K562 (cell line): ENCODE measurements around the gene POLR3A.

Experiments
- CBX2 ChIP-seq: fragments of 200-600 bp; sonication (generic); IDR thresholded peaks from one replicate; pipeline ENCODE4 v1.6.1; 2012; ENCODE audit warnings: mild to moderate bottlenecking, low read length, inconsistent platforms; ENCODE audit not compliant: insufficient read depth, poor library complexity, severe bottlenecking
- CBX3 ChIP-seq, 2 experiments: IDR thresholded peaks; 1 replicate in 1 of 2; 2 replicates in 1 of 2; pipeline ENCODE4 v1.6.1; 2012; ENCODE audit warnings: inconsistent platforms in 2 of 2, low read length in 2 of 2, borderline replicate concordance in 1 of 2, control low read depth in 1 of 2
- EZH2 ChIP-seq: IDR thresholded peaks from 2 replicates; pipeline ENCODE4 v1.6.1; 2012; ENCODE audit warnings: low read depth, mild to moderate bottlenecking, inconsistent platforms, low read length, borderline replicate concordance
- GABPB1 ChIP-seq: sonication (generic); formaldehyde crosslinking; IDR thresholded peaks from 2 replicates; pipeline ENCODE4 v1.8.0; 2022; ENCODE audit warnings: mild to moderate bottlenecking, missing genetic modification reagents
- HDAC6 ChIP-seq: IDR thresholded peaks from 2 replicates; pipeline ENCODE4 v1.6.1; 2012; ENCODE audit warnings: low read depth, mild to moderate bottlenecking, control low read depth, inconsistent platforms, low read length, moderate library complexity
- NFIC ChIP-seq: fragments of 450-650 bp; IDR thresholded peaks from 2 replicates; pipeline ENCODE4 v1.6.1; 2017; ENCODE audit warnings: mild to moderate bottlenecking, inconsistent platforms
- RB1 ChIP-seq: fragments of 450-650 bp; IDR thresholded peaks from 2 replicates; pipeline ENCODE4 v1.6.1; 2017; ENCODE audit warnings: low read depth, mild to moderate bottlenecking
- STAG1 ChIP-seq: sonication (generic); formaldehyde crosslinking; IDR thresholded peaks from 2 replicates; pipeline ENCODE4 v1.5.0; 2020; ENCODE audit warnings: missing genetic modification reagents, borderline replicate concordance
- TARDBP ChIP-seq: fragments of 450-650 bp; IDR thresholded peaks from 2 replicates; pipeline ENCODE4 v1.6.1; 2016
- ZFP36 ChIP-seq: fragments of 150-350 bp; IDR thresholded peaks from 2 replicates; pipeline ENCODE4 v1.6.1; 2018; ENCODE audit warnings: low read length, low read depth; ENCODE audit not compliant: partially characterized antibody
- TF ChIP-seq, protein P1 (sequence below): fragments of 250-450 bp; sonication (Bioruptor Pico); IDR thresholded peaks from 2 replicates; pipeline ENCODE4 v1.5.0; 2021; ENCODE audit warnings: mild to moderate bottlenecking, moderate library complexity
- TF ChIP-seq, protein P2 (sequence below): fragments of 250-450 bp; sonication (Bioruptor Pico); IDR thresholded peaks from 2 replicates; pipeline ENCODE4 v1.8.0; 2022; ENCODE audit warnings: inconsistent platforms, mild to moderate bottlenecking, moderate library complexity, borderline replicate concordance
- TF ChIP-seq, protein P3 (sequence below), 3 experiments: IDR thresholded peaks in 2 of 3; conservative IDR thresholded peaks in 1 of 3; 2 replicates each; pipeline ENCODE4 v1.5.1; 2011 to 2012; ENCODE audit warnings: low read length in 3 of 3, mild to moderate bottlenecking in 3 of 3, control low read depth in 2 of 3, improper control_type of control experiment in 1 of 3, inconsistent platforms in 1 of 3, low read depth in 1 of 3, mixed read lengths in 1 of 3, moderate library complexity in 1 of 3; ENCODE audit not compliant: insufficient read depth in 2 of 3

DNA sequence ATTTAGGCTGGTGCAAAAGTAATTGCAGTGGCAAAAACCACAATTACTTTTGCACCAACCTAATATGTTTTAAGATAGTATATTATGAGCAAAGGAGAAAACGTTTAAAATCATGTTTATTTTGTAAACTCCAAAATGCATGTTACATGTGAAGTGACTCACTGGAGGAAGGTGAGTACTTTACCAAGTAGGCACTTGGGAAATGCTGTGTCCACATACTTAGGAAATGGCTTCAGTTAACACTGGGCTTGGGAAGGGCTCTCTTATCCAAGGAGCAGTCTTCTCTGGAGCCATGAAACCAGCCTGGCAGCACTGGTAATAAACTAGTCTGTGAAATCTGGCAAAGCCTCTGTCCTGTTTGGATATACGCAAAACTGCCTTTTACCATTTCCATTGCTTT is 8.8 kb upstream of the POLR3A start:
- TF ChIP-seq CBX3 (IDR thresholded peaks at IDR 0.05; ENCODE audit: borderline replicate concordance in 1 of 2, low read length in 2 of 2) (no peak), CBX2 (no peak), NFIC (no peak), ZFP36 (no peak), TARDBP (no peak), STAG1 (CRISPR knock-in tag) (no peak), HDAC6 (no peak), RB1 (no peak), GABPB1 (CRISPR knock-in tag) (no peak), EZH2 (no peak)
- TF ChIP-seq, protein P1, sequence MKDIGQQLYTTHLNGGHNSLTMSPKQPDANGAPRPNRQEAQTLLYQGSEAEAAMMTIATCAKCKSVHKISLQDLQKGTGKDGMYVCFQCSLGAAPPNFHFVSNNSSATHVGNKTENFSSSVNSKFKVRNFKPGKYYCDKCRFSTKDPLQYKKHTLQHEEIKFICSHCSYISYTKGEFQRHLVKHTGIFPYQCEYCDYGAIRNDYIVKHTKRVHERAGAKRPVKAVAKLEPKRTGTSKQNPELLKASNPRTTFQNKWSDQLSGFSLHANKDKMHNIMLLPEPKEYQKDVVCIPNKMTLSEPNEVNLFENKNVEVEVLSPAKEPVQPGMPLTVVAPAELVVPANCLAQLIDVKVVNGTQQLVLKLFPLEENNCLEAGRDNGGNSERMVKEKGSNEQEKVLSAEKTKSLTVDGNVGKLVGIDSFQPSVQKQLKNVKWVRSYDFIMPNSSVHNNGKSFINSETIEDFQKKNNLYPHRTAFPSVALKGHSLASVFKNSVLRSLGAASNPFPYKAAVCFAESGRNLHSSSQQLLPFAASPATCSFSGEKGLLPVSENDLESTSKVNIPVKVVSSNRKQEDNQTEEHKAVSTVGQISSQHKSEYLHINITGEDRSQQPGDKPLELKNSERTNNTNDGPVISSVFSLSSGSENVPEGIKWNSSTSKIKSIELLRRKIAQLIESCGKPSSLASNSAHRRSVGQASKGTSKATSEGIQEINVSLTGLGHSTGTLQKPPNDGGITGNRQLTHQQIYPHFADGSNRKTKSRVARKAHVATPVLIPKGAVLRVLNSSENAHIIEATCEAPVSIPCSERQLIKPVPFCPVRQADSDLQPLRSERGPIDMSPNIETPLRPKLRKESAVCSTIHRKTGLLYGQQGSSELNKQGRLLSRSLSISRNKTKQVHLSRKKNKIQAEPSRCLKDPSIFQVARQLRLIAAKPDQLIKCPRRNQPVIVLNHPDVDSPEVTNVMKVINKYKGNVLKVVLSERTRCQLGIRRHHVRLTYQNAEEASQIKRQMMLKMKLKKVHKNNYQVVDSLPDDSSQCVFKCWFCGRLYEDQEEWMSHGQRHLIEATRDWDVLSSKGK (CRISPR knock-in tag): no peak
- TF ChIP-seq, protein P2, sequence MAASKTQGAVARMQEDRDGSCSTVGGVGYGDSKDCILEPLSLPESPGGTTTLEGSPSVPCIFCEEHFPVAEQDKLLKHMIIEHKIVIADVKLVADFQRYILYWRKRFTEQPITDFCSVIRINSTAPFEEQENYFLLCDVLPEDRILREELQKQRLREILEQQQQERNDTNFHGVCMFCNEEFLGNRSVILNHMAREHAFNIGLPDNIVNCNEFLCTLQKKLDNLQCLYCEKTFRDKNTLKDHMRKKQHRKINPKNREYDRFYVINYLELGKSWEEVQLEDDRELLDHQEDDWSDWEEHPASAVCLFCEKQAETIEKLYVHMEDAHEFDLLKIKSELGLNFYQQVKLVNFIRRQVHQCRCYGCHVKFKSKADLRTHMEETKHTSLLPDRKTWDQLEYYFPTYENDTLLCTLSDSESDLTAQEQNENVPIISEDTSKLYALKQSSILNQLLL: no peak
- TF ChIP-seq, protein P3, sequence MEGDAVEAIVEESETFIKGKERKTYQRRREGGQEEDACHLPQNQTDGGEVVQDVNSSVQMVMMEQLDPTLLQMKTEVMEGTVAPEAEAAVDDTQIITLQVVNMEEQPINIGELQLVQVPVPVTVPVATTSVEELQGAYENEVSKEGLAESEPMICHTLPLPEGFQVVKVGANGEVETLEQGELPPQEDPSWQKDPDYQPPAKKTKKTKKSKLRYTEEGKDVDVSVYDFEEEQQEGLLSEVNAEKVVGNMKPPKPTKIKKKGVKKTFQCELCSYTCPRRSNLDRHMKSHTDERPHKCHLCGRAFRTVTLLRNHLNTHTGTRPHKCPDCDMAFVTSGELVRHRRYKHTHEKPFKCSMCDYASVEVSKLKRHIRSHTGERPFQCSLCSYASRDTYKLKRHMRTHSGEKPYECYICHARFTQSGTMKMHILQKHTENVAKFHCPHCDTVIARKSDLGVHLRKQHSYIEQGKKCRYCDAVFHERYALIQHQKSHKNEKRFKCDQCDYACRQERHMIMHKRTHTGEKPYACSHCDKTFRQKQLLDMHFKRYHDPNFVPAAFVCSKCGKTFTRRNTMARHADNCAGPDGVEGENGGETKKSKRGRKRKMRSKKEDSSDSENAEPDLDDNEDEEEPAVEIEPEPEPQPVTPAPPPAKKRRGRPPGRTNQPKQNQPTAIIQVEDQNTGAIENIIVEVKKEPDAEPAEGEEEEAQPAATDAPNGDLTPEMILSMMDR (IDR thresholded peaks at IDR 0.05 in 2 of 3, conservative IDR thresholded peaks at IDR 0.05 in 1 of 3; ENCODE audit: insufficient read depth in 2 of 3, low read depth in 1 of 3, low read length in 3 of 3): no peak
